Upper lobe of right lung (tissue), 1 donor: ENCODE measurements around the gene DPYD. TPM values are rescaled to one million over a fixed set of nuclear protein-coding genes. Genes with fewer than 3 reads are reported as not detected.

ENCODE experiments used
- ATAC-seq: fragments of 200-7000 bp; cut with Tn5 transposase; one replicate; pipeline ENCODE4 v1.9.1; 2020; ENCODE audit warnings: mild to moderate bottlenecking, moderate library complexity
- DNase-seq: peaks from one replicate; pipeline ENCODE4 v3.0.0-alpha.2; 2020
- H3K27ac ChIP-seq: fragments of 200-600 bp; one replicate; pipeline ENCODE4 v1.8.0; 2022
- H3K27me3 ChIP-seq: fragments of 200-600 bp; one replicate; pipeline ENCODE4 v1.8.0; 2022; ENCODE audit warnings: mild to moderate bottlenecking
- H3K36me3 ChIP-seq: fragments of 200-600 bp; one replicate; pipeline ENCODE4 v1.8.0; 2022
- H3K4me1 ChIP-seq: fragments of 200-600 bp; one replicate; pipeline ENCODE4 v1.8.0; 2022
- H3K4me3 ChIP-seq: fragments of 200-600 bp; one replicate; pipeline ENCODE4 v1.8.0; 2022; ENCODE audit warnings: mild to moderate bottlenecking
- H3K9me3 ChIP-seq: fragments of 200-600 bp; one replicate; pipeline ENCODE4 v1.8.0; 2022
- intact Hi-C: fragments of 100-400 bp; cut with DNase I; formaldehyde crosslinking; loops from one replicate; pipeline ENCODE4 v1.11.0; 2022
- total RNA-seq: library from RNA; stranded (reverse); fragmentation: NEBNext Ultra II Directional; extraction: Animal tissue kit (Norgen Biotek cat#: 25700); gene quantifications from one replicate; pipeline ENCODE4 v1.2.1, GENCODE V29; 2021
- TF ChIP-seq, protein P1 (sequence below): fragments of 200-600 bp; IDR thresholded peaks from one replicate; pipeline ENCODE4 v1.8.0; 2022; ENCODE audit warnings: antibody characterized with exemption
- donor health status: DM: no; HTN: yes; CAD: no; lungs with severe emphysema.

The DPYD gene
- total RNA-seq, 1 donor from 2014 or later = 82.7 TPM

DNA sequence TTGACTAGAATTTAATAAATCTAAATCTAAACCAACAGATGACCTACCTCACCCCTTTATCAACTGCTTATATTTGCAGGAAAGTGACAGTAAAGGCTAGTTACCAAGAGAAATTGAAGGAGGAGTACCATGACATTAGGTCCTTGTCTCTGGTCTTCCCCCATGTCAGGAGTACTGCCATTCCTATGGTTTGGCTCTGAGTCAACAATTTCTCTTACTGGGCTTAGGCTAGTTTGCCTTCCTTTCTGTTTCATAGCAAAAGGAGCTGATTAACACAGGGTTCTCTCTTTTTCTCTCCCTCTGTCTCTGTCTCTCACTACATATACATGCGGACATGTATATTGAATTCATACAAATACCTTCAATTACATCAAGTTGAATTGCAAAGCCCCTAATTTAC, 579.9 kb downstream of the DPYD start:
- H3K27ac ChIP-seq = no peak overlapping the region
- ATAC-seq = no peak
- no peak overlapping the region for H3K4me3 ChIP-seq
- no peaks in the 10 kb centered on the region for H3K36me3 ChIP-seq
- TF ChIP-seq, protein P1, sequence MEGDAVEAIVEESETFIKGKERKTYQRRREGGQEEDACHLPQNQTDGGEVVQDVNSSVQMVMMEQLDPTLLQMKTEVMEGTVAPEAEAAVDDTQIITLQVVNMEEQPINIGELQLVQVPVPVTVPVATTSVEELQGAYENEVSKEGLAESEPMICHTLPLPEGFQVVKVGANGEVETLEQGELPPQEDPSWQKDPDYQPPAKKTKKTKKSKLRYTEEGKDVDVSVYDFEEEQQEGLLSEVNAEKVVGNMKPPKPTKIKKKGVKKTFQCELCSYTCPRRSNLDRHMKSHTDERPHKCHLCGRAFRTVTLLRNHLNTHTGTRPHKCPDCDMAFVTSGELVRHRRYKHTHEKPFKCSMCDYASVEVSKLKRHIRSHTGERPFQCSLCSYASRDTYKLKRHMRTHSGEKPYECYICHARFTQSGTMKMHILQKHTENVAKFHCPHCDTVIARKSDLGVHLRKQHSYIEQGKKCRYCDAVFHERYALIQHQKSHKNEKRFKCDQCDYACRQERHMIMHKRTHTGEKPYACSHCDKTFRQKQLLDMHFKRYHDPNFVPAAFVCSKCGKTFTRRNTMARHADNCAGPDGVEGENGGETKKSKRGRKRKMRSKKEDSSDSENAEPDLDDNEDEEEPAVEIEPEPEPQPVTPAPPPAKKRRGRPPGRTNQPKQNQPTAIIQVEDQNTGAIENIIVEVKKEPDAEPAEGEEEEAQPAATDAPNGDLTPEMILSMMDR = no peak
- H3K9me3 ChIP-seq = no peaks in the 10 kb centered on the region
- no peak for DNase-seq
- H3K27me3 ChIP-seq = no peaks in the 10 kb centered on the region
- intact Hi-C loops = no loop called here
- H3K4me1 ChIP-seq = no peaks in the 10 kb centered on the region

DNA sequence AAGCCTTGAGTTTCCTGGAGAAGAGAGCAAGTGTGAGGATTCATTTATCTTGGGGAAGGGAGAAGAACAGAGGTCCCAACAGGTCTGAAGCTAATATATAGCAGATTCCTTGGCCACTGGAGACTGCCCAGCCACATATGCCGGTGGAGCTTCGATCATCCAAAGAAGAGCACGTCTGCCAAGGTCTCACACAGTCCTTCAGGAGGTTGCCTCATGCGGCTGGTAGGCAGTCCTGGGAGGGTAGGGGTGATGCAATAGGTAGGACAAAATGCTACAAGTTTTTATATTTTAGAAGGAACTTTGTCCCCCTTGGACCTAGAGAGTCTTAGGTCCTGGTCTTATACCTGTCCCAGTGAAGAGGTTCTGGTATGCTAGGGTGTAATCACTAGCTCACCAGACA, 582.5 kb downstream of the DPYD start:
- H3K4me1 ChIP-seq = no peaks in the 10 kb centered on the region
- H3K27me3 ChIP-seq = no peaks in the 10 kb centered on the region

DNA sequence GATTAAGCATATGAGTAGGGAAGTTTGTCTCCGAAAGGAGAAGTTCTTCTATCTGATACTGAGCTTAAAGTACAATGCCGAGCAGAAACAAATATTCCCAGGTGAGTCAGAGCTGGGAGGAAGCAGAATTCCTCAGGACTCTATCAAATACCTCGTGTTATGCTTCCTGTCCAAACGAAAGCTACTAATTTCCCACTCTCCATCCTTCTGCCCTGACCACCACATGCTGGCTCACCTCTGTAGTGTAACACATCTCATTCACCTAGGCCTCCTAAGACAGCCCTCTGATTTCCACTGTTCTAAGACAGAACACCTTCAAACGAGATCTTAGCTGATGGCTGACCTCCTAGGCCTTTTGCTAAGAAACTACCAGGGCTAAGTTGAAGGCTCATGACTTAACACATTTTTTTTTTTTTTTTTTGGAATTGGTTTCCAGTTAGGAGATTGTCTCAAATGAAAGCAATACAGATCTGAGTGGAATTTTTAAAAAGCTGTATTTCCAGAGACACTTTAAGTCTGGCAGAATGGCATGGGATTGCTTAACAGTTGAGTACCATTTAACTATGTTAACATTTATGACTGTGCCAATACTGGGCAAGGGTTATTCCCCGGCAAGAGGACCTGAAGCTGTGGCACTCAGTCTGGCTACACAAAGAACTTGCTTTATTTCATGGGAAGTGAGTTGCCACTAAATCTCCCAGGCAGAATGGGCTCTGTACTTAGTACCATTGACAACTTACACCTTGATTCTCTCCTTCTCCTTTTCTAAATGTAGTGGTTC, 583.4 kb downstream of the DPYD start:
- TF ChIP-seq, protein P1 = no peak
- Histone ChIP-seq H3K4me3 (no peak overlapping the region), H3K27me3 (no peaks in the 10 kb centered on the region), H3K9me3 (no peaks in the 10 kb centered on the region), H3K36me3 (no peaks in the 10 kb centered on the region), H3K4me1 (no peaks in the 10 kb centered on the region), H3K27ac (no peak overlapping the region)
- DNase-seq = no peak
- peak; percentile 90 for ATAC-seq
- intact Hi-C loops = no loop called here

More for the DNA sequence above, 582.5 kb downstream of the DPYD start:
- no peak overlapping the region for H3K27ac ChIP-seq
- H3K9me3 ChIP-seq = no peaks in the 10 kb centered on the region
- no peak for DNase-seq
- no peak overlapping the region for H3K4me3 ChIP-seq
- intact Hi-C loops = no loop called here
- peak; percentile 59 for ATAC-seq
- TF ChIP-seq, protein P1 = no peak
- H3K36me3 ChIP-seq = no peaks in the 10 kb centered on the region

DNA sequence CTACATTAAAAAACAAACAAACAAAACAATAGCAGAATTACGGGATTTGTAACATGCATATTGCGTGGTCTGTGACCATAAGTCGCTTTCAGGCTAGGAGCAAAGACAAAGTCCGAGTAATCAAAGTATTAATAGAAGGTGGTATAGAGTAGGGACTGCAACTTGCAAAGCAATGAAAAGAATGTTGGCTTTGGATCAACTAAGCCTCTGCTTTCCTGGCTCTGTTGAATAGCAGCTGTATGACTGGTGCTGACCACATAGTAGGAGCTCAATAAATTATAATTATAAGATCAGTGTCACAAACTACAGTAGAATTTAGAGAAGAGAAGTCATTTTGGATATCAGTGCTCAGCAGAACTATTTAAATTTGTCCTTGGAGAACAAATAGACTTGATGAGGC, 586.4 kb downstream of the DPYD start:
- Histone ChIP-seq H3K27ac (no peak overlapping the region), H3K4me1 (no peaks in the 10 kb centered on the region), H3K27me3 (no peaks in the 10 kb centered on the region), H3K4me3 (no peak overlapping the region), H3K9me3 (no peaks in the 10 kb centered on the region), H3K36me3 (no peaks in the 10 kb centered on the region)
- no peak for DNase-seq
- intact Hi-C loops = no loop called here
- no peak for ATAC-seq
- TF ChIP-seq, protein P1 = no peak

DNA sequence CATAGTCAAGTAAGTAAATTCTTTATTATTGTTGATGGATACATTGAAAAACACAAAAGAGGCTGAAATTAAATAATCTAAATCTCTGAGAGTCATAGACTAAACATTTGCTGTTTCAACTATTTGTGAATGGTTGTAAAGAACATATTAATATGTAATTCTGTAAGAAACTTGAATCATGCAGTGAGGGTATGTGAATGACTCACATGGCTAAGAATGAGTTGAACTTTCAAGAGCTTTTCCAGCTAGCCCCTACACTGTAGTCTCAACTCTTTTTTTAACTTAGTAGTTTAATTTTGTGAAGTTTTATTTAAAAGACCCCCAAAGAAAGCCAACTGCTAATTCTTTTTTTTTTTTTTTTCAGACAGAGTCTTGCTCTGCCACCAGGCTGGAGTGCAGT, 588.1 kb downstream of the DPYD start:
- Histone ChIP-seq H3K27ac (no peak overlapping the region), H3K4me1 (no peaks in the 10 kb centered on the region), H3K4me3 (no peak overlapping the region), H3K9me3 (no peaks in the 10 kb centered on the region), H3K27me3 (no peaks in the 10 kb centered on the region), H3K36me3 (no peaks in the 10 kb centered on the region)
- TF ChIP-seq, protein P1 = no peak
- intact Hi-C loops = no loop called here
- ATAC-seq = no peak
- DNase-seq = no peak
